Mammary epithelial cell (primary cell): Measurements from ENCODE around the gene CLUH.

Experiments used
- EZH2 ChIP-seq: IDR thresholded peaks from 2 replicates; pipeline ENCODE4 v1.6.1; 2012; ENCODE audit warnings: low read length, inconsistent platforms, borderline replicate concordance
- TF ChIP-seq, protein P1 (sequence below), 2 donors: IDR thresholded peaks in 1 of 2; conservative IDR thresholded peaks in 1 of 2; 2 replicates each; pipeline ENCODE4 v1.5.1; 2011 to 2012; ENCODE audit warnings: inconsistent platforms in 2 of 2, low read length in 2 of 2, mild to moderate bottlenecking in 2 of 2, control low read depth in 1 of 2, low read depth in 1 of 2; ENCODE audit not compliant: insufficient read depth in 1 of 2; ENCODE audit errors: extremely low read depth in 1 of 2

GRCh38 chr17:2700491-2701141 is 10.9 kb downstream of the CLUH start:
- TF ChIP-seq, protein P1, sequence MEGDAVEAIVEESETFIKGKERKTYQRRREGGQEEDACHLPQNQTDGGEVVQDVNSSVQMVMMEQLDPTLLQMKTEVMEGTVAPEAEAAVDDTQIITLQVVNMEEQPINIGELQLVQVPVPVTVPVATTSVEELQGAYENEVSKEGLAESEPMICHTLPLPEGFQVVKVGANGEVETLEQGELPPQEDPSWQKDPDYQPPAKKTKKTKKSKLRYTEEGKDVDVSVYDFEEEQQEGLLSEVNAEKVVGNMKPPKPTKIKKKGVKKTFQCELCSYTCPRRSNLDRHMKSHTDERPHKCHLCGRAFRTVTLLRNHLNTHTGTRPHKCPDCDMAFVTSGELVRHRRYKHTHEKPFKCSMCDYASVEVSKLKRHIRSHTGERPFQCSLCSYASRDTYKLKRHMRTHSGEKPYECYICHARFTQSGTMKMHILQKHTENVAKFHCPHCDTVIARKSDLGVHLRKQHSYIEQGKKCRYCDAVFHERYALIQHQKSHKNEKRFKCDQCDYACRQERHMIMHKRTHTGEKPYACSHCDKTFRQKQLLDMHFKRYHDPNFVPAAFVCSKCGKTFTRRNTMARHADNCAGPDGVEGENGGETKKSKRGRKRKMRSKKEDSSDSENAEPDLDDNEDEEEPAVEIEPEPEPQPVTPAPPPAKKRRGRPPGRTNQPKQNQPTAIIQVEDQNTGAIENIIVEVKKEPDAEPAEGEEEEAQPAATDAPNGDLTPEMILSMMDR (conservative IDR thresholded peaks at IDR 0.05 in 1 of 2, IDR thresholded peaks at IDR 0.05 in 1 of 2; ENCODE audit: extremely low read depth in 1 of 2, insufficient read depth in 1 of 2, low read depth in 1 of 2, low read length in 2 of 2), result no peak
- no peak for TF ChIP-seq EZH2
